GM06990 (cell line): ENCODE results near the gene SFXN2.

Experiments used
- DNase-seq: peaks from one replicate; pipeline ENCODE4 v3.0.0-alpha.2; 2011; ENCODE audit not compliant: insufficient read length; ENCODE audit errors: extremely low read depth
- H3K27me3 ChIP-seq: replicated peaks from 2 replicates; pipeline ENCODE4 v1.6.0; 2011; ENCODE audit warnings: low read length; ENCODE audit not compliant: control insufficient read depth, insufficient read depth
- H3K36me3 ChIP-seq: 2 replicates; pipeline ENCODE4 v1.5.1; 2011; ENCODE audit warnings: low read length; ENCODE audit not compliant: control insufficient read depth, insufficient read depth
- H3K4me3 ChIP-seq: replicated peaks from 2 replicates; pipeline ENCODE4 v1.5.1; 2011; ENCODE audit warnings: low read depth, mild to moderate bottlenecking, control low read depth, low read length
- TF ChIP-seq, protein P1 (sequence below): IDR thresholded peaks from 2 replicates; pipeline ENCODE4 v1.5.1; 2011; ENCODE audit warnings: low read length, control low read depth, mild to moderate bottlenecking, inconsistent platforms; ENCODE audit not compliant: insufficient read depth, poor library complexity, severe bottlenecking

Gene SFXN2

DNA sequence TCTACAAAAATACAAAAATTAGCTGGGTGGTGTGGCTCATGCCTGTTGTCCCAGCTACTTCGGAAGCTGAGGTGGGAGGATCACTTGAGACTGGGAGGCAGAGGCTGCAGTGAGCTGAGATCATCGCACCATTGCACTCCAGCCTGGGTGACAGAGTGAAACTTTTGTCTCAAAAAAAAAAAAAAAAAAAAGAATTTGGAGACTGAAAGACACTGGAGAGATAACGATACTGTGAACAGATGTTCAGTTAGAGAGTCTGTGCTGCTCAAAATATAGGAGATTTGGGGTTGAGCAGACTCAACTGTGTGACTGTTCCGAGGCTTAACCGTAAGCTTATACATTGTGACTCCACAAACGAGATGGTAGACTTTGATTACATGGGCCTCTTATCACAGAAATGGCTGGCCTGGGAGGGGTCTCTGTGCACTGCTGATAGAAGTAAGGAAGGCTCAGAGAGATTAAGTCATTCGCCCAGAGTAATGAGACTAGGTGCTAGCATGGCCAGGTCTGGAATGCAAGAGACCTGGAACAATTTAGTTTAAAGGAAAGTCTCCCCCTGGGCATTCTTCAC, 48.7 kb downstream of the SFXN2 start:
- Histone ChIP-seq H3K4me3 (no peak overlapping the region), H3K27me3 (no peaks in the 10 kb centered on the region), H3K36me3 (peaks cover 2% of the 10 kb centered on the region; the same call in 1 of the 2 replicates)
- TF ChIP-seq, protein P1, sequence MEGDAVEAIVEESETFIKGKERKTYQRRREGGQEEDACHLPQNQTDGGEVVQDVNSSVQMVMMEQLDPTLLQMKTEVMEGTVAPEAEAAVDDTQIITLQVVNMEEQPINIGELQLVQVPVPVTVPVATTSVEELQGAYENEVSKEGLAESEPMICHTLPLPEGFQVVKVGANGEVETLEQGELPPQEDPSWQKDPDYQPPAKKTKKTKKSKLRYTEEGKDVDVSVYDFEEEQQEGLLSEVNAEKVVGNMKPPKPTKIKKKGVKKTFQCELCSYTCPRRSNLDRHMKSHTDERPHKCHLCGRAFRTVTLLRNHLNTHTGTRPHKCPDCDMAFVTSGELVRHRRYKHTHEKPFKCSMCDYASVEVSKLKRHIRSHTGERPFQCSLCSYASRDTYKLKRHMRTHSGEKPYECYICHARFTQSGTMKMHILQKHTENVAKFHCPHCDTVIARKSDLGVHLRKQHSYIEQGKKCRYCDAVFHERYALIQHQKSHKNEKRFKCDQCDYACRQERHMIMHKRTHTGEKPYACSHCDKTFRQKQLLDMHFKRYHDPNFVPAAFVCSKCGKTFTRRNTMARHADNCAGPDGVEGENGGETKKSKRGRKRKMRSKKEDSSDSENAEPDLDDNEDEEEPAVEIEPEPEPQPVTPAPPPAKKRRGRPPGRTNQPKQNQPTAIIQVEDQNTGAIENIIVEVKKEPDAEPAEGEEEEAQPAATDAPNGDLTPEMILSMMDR, result no peak
- no peak for DNase-seq

DNA sequence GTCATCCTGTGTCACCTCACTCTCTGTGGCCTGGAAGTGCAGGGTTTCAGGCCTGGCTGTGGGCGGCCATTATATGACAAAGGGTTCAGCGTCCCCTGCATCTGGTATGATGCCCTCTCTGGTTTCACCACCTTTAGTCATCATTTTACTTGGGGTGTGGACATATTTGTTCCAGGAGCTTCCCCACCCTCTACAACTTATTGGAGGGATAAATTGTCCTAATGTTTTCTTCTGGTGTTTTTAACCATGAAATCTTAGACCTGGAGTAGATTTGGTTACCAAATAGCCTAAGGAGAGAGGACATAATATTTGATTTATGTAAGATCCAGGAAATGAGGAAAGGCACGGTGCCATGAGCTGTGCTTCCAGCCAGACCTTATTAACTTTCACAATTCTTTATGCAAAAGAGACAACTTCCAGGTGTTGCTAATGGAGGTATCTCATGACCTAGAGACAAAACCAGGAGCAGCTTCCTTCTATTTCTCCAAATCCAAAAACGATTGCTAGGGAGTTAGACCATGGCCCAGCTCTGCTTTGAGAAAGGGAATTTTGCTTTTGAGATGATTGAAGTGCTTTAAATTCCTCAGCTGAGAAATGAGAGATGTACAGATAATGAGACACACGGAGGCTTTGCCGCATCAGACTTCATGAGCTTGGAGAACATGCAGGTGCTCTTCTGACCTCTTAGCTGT, 50.2 kb downstream of the SFXN2 start:
- H3K36me3 ChIP-seq, result peaks cover 2% of the 10 kb centered on the region; the same call in 1 of the 2 replicates
- no peak for DNase-seq
- H3K4me3 ChIP-seq, result no peak overlapping the region
- TF ChIP-seq, protein P1, result no peak
- no peaks in the 10 kb centered on the region for H3K27me3 ChIP-seq

DNA sequence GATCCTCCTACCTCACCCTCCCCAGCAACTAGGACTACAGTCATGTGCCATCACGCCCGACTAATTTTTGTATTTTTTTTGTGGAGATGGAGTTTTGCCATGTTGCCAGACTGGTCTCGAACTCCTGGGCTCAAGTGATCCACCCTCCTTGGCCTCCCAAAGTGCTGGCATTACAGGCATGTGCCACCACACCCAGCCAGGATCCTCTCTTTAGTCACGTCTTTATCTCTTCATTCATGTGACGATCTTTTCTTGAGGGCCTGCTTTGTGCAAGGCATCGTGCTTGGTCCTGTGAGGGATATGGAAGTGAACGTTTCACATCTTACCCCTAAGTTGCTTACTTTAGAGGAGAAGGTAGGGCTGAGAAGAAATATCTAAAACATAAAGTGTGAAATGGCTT, 50.9 kb downstream of the SFXN2 start:
- Histone ChIP-seq H3K27me3 (no peaks in the 10 kb centered on the region), H3K36me3 (peaks cover 2% of the 10 kb centered on the region; the same call in 1 of the 2 replicates), H3K4me3 (no peak overlapping the region)
- no peak for DNase-seq
- TF ChIP-seq, protein P1, result no peak

DNA sequence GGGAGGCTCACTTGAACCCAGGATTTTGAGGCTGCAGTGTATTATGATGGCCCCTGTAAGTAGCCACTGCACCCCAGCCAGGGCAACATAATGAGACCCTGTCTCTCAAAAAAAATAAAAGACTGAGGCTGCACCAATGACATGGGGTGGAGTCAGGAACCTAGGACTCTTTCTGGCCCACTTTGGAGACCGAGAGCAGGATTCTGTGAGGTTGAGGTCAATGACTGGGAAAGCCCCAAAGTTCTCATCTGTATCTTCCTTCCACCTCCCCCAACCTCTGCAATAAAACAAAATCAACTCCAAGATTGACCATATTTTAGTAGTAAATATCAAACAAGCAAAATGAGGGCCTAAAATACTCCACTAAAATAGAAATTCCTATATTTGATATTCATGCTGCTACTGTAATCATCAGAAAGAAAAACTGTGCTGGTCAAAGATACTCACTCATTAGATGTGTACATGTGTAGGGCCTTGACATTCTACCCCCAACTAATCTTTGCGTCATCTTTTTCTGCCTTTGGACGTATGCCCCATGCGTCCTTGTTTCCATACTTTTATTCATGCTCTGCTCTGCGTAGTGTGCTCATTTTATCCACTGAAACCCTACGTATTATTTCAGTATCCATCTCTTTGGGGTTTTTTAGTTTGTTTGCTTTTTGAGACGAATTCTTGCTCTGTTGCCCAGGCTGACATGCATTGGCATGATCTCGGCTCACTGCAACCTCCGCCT, 53.2 kb downstream of the SFXN2 start:
- DNase-seq, result no peak
- H3K36me3 ChIP-seq, result peaks cover 1% of the 10 kb centered on the region; the same call in 1 of the 2 replicates
- TF ChIP-seq, protein P1, result no peak
- H3K27me3 ChIP-seq, result no peaks in the 10 kb centered on the region
- H3K4me3 ChIP-seq, result no peak overlapping the region

DNA sequence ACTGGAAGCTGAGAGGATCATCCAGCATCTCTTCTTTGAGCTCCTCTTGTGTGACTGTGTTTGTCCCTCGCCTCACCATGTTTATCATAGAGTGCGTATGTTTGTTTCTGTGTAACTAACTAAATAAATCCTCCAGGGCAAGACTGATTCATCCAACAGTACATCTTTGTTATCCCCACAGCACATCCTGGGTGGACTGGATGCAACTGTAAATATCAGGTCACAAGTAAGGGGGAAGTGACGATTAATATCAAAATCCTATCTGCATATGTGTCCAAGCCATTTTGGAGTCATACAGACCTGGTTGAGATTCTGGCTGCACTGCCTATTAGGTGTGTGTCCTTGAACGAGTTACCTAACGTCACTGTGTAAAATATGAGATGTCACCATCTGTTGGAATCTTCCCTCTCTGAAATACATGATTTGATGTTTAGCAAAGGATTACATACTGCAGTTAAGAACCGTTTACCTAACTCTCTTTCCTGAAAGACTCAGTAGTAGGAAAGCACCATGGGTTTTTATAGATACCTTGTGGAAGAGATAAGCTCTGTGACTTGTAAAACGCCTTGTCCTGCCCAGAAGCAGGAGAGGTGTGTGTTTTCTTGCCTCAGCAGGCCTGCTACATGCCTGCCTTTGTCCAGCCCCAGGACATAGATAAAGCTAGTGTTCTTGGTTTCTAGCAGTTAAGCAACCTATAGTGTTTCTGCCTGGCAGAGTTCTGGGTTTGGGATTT, 55.1 kb downstream of the SFXN2 start:
- TF ChIP-seq, protein P1, result no peak
- Histone ChIP-seq H3K4me3 (no peak overlapping the region), H3K36me3 (no peaks in the 10 kb centered on the region; the same call in 1 of the 2 replicates), H3K27me3 (no peaks in the 10 kb centered on the region)
- no peak for DNase-seq
